Activated T-helper 1 cell treated with anti-CD3 and anti-CD28 coated beads, Interleukin-12 subunit alpha, Interleukin-12 subunit beta, Interleukin-2, Interleukin-4 antibody, amounts not matched to agents 30 ng/mL and 10 ng/mL and 1 ng/mL, durations not matched to agents 14 hours and 24 hours and 36 hours (primary cell): ENCODE measurements around the gene SH3RF1. TPM values are rescaled to one million over a fixed set of nuclear protein-coding genes. Genes with fewer than 3 reads are reported as not detected.

Experiments used
- DNase-seq: peaks from one replicate; pipeline ENCODE4 v3.0.0; 2021; ENCODE audit warnings: low spot score
- H3K27ac Mint-ChIP-seq: one replicate; pipeline ENCODE4 v1.8.0; 2021; ENCODE audit warnings: mild to moderate bottlenecking, mixed read lengths
- H3K27me3 Mint-ChIP-seq: one replicate; pipeline ENCODE4 v1.8.0; 2022; ENCODE audit warnings: mild to moderate bottlenecking, moderate library complexity, mixed read lengths; ENCODE audit not compliant: insufficient read depth
- H3K36me3 Mint-ChIP-seq: one replicate; pipeline ENCODE4 v1.8.0; 2021; ENCODE audit warnings: low read depth, mixed read lengths
- H3K4me1 Mint-ChIP-seq: one replicate; pipeline ENCODE4 v1.8.0; 2021; ENCODE audit warnings: low read depth, mixed read lengths
- H3K4me3 Mint-ChIP-seq: one replicate; pipeline ENCODE4 v1.8.0; 2021; ENCODE audit warnings: mild to moderate bottlenecking, moderate library complexity, mixed read lengths
- H3K9me3 Mint-ChIP-seq: one replicate; pipeline ENCODE4 v1.8.0; 2021; ENCODE audit warnings: mixed read lengths
- intact Hi-C: fragments of 100-400 bp; cut with micrococcal nuclease; formaldehyde crosslinking; loops from one replicate; pipeline ENCODE4 v1.15.1; 2024
- total RNA-seq: library from RNA; stranded (reverse); gene quantifications from 2 replicates; pipeline ENCODE4 v1.2.3, GENCODE V29; 2022

Gene SH3RF1
- total RNA-seq, 1 donor from 2014 or later: 0.49 TPM

GRCh38 chr4:169254546-169254983 lies 16.2 kb downstream of the SH3RF1 start:
- H3K27ac Mint-ChIP-seq: no peak overlapping the region
- no peaks in the 10 kb centered on the region for H3K9me3 Mint-ChIP-seq
- no peak overlapping the region for H3K4me3 Mint-ChIP-seq
- DNase-seq: no peak
- no peaks in the 10 kb centered on the region for H3K36me3 Mint-ChIP-seq
- peaks cover 13% of the 10 kb centered on the region for H3K27me3 Mint-ChIP-seq
- intact Hi-C loops: no loop called here
- H3K4me1 Mint-ChIP-seq: no peaks in the 10 kb centered on the region

- no peaks in the 10 kb centered on the region for H3K4me1 Mint-ChIP-seq
- peaks cover 13% of the 10 kb centered on the region for H3K27me3 Mint-ChIP-seq
- no peak for DNase-seq
- intact Hi-C loops: no loop called here
- H3K4me3 Mint-ChIP-seq: no peak overlapping the region
- H3K9me3 Mint-ChIP-seq: no peaks in the 10 kb centered on the region
- no peaks in the 10 kb centered on the region for H3K36me3 Mint-ChIP-seq
- H3K27ac Mint-ChIP-seq: no peak overlapping the region
These were observed 16.9 kb downstream of the SH3RF1 start for GRCh38 chr4:169253904-169254303.

GRCh38 chr4:169253113-169253671 lies 17.6 kb downstream of the SH3RF1 start:
- H3K9me3 Mint-ChIP-seq: no peaks in the 10 kb centered on the region
- no peaks in the 10 kb centered on the region for H3K36me3 Mint-ChIP-seq
- H3K27ac Mint-ChIP-seq: no peak overlapping the region
- H3K27me3 Mint-ChIP-seq: peaks cover 13% of the 10 kb centered on the region
- intact Hi-C loops: no loop called here
- DNase-seq: no peak
- H3K4me1 Mint-ChIP-seq: no peaks in the 10 kb centered on the region
- H3K4me3 Mint-ChIP-seq: no peak overlapping the region

- intact Hi-C loops: no loop called here
- H3K27me3 Mint-ChIP-seq: peaks cover 6% of the 10 kb centered on the region
- no peak overlapping the region for H3K4me3 Mint-ChIP-seq
- no peaks in the 10 kb centered on the region for H3K9me3 Mint-ChIP-seq
- H3K27ac Mint-ChIP-seq: no peak overlapping the region
- no peak for DNase-seq
- no peaks in the 10 kb centered on the region for H3K4me1 Mint-ChIP-seq
- H3K36me3 Mint-ChIP-seq: no peaks in the 10 kb centered on the region
These were observed 18.2 kb downstream of the SH3RF1 start for GRCh38 chr4:169252339-169253112.

GRCh38 chr4:169251291-169252235 lies 19.2 kb downstream of the SH3RF1 start:
- Mint-ChIP-seq H3K4me1 (no peaks in the 10 kb centered on the region), H3K36me3 (no peaks in the 10 kb centered on the region), H3K27me3 (peaks cover 2% of the 10 kb centered on the region), H3K9me3 (no peaks in the 10 kb centered on the region), H3K27ac (no peak overlapping the region), H3K4me3 (no peak overlapping the region)
- intact Hi-C loops: no loop called here
- no peak for DNase-seq

- Mint-ChIP-seq H3K4me1 (no peaks in the 10 kb centered on the region), H3K27me3 (peaks cover 2% of the 10 kb centered on the region), H3K9me3 (no peaks in the 10 kb centered on the region), H3K27ac (no peak overlapping the region), H3K36me3 (no peaks in the 10 kb centered on the region), H3K4me3 (no peak overlapping the region)
- DNase-seq: no peak
- intact Hi-C loops: no loop called here
These were observed 20.0 kb downstream of the SH3RF1 start for GRCh38 chr4:169250796-169251195.

GRCh38 chr4:169249999-169250398 lies 20.8 kb downstream of the SH3RF1 start:
- Mint-ChIP-seq H3K4me3 (no peak overlapping the region), H3K27me3 (peaks cover 1% of the 10 kb centered on the region), H3K27ac (no peak overlapping the region), H3K36me3 (no peaks in the 10 kb centered on the region), H3K9me3 (no peaks in the 10 kb centered on the region), H3K4me1 (no peaks in the 10 kb centered on the region)
- intact Hi-C loops: no loop called here
- DNase-seq: no peak

- peaks cover 1% of the 10 kb centered on the region for H3K27me3 Mint-ChIP-seq
- no peaks in the 10 kb centered on the region for H3K9me3 Mint-ChIP-seq
- intact Hi-C loops: no loop called here
- H3K4me1 Mint-ChIP-seq: no peaks in the 10 kb centered on the region
- no peak for DNase-seq
- no peak overlapping the region for H3K27ac Mint-ChIP-seq
- H3K36me3 Mint-ChIP-seq: no peaks in the 10 kb centered on the region
- no peak overlapping the region for H3K4me3 Mint-ChIP-seq
These were observed 21.4 kb downstream of the SH3RF1 start for GRCh38 chr4:169249214-169249973.

- no peak for DNase-seq
- Mint-ChIP-seq H3K27me3 (peaks cover 4% of the 10 kb centered on the region), H3K36me3 (no peaks in the 10 kb centered on the region), H3K4me1 (no peaks in the 10 kb centered on the region), H3K4me3 (no peak overlapping the region), H3K9me3 (no peaks in the 10 kb centered on the region), H3K27ac (no peak overlapping the region)
- intact Hi-C loops: no loop called here
These were observed 22.1 kb downstream of the SH3RF1 start for GRCh38 chr4:169248645-169249044.

GRCh38 chr4:169246957-169247396 lies 23.8 kb downstream of the SH3RF1 start:
- H3K36me3 Mint-ChIP-seq: no peaks in the 10 kb centered on the region
- intact Hi-C loops: no loop called here

GRCh38 chr4:169246279-169246678 lies 24.5 kb downstream of the SH3RF1 start:
- Mint-ChIP-seq H3K9me3 (no peaks in the 10 kb centered on the region), H3K4me1 (no peaks in the 10 kb centered on the region), H3K4me3 (no peak overlapping the region), H3K27me3 (peaks cover 4% of the 10 kb centered on the region), H3K36me3 (no peaks in the 10 kb centered on the region), H3K27ac (no peak overlapping the region)
- no peak for DNase-seq
- intact Hi-C loops: no loop called here

More at GRCh38 chr4:169246957-169247396, 23.8 kb downstream of the SH3RF1 start:
- Mint-ChIP-seq H3K27ac (no peak overlapping the region), H3K9me3 (no peaks in the 10 kb centered on the region), H3K27me3 (peaks cover 4% of the 10 kb centered on the region), H3K4me3 (no peak overlapping the region), H3K4me1 (no peaks in the 10 kb centered on the region)
- DNase-seq: no peak

GRCh38 chr4:169245061-169245460 lies 25.7 kb downstream of the SH3RF1 start:
- no peaks in the 10 kb centered on the region for H3K4me1 Mint-ChIP-seq
- H3K9me3 Mint-ChIP-seq: no peaks in the 10 kb centered on the region
- intact Hi-C loops: no loop called here
- H3K27ac Mint-ChIP-seq: no peak overlapping the region
- no peak for DNase-seq
- no peak overlapping the region for H3K4me3 Mint-ChIP-seq
- no peaks in the 10 kb centered on the region for H3K36me3 Mint-ChIP-seq
- peaks cover 4% of the 10 kb centered on the region for H3K27me3 Mint-ChIP-seq
